HepG2 (cell line): ENCODE measurements around the gene MRPS11. TPM values are rescaled to one million over a fixed set of nuclear protein-coding genes. Genes with fewer than 3 reads are reported as not detected.

Experiments used
- ATAD3A ChIP-seq: sonication (generic); formaldehyde crosslinking; IDR thresholded peaks from 2 replicates; pipeline ENCODE4 v1.4.0; 2020; ENCODE audit warnings: missing genetic modification reagents
- NFIC ChIP-seq: IDR thresholded peaks from 2 replicates; pipeline ENCODE4 v1.6.1; 2012; ENCODE audit warnings: mild to moderate bottlenecking, low read length, inconsistent platforms
- TBX2 ChIP-seq: sonication (generic); formaldehyde crosslinking; IDR thresholded peaks from 2 replicates; pipeline ENCODE4 v1.5.0; 2020; ENCODE audit warnings: missing genetic modification reagents, mild to moderate bottlenecking, borderline replicate concordance
- ZNF160 ChIP-seq: sonication (generic); formaldehyde crosslinking; IDR thresholded peaks from 2 replicates; pipeline ENCODE4 v1.8.0; 2022; ENCODE audit warnings: mild to moderate bottlenecking, inconsistent platforms, missing genetic modification reagents
- ZNF251 ChIP-seq: sonication (generic); formaldehyde crosslinking; IDR thresholded peaks from 2 replicates; pipeline ENCODE4 v1.9.0; 2021; ENCODE audit warnings: mild to moderate bottlenecking, missing genetic modification reagents
- ZNF253 ChIP-seq: sonication (generic); formaldehyde crosslinking; IDR thresholded peaks from 2 replicates; pipeline ENCODE4 v1.8.0; 2022; ENCODE audit warnings: mild to moderate bottlenecking, missing genetic modification reagents, borderline replicate concordance
- ZNF432 ChIP-seq: sonication (generic); formaldehyde crosslinking; IDR thresholded peaks from 2 replicates; pipeline ENCODE4 v1.5.0; 2020; ENCODE audit warnings: missing genetic modification reagents, mild to moderate bottlenecking, borderline replicate concordance
- ZNF720 ChIP-seq: sonication (generic); formaldehyde crosslinking; IDR thresholded peaks from 2 replicates; pipeline ENCODE4 v1.4.0; 2020; ENCODE audit warnings: missing genetic modification reagents
- ZNF780A ChIP-seq: sonication (generic); formaldehyde crosslinking; IDR thresholded peaks from 2 replicates; pipeline ENCODE4 v1.8.0; 2022; ENCODE audit warnings: mild to moderate bottlenecking, missing genetic modification reagents, moderate library complexity
- polyA plus RNA-seq, 8 experiments: library from polyadenylated mRNA; depleted of rRNA in 3 of 8; stranded (reverse) in 7 of 8; unstranded in 1 of 8; fragments of >200 nt; fragmentation: Illumina TruSeq in 4 of 8; extraction: Trizol in 4 of 8; gene quantifications; 2 replicates each; pipeline versions ENCODE4 v1.2.1 to v1.2.3, GENCODE V29; 2011 to 2016; ENCODE audit warnings: low read depth in 4 of 8, missing spikeins in 1 of 8, mixed read lengths in 1 of 8; ENCODE audit not compliant: insufficient read depth in 1 of 8
- total RNA-seq, 5 experiments: library from RNA; depleted of rRNA; stranded (reverse); fragments of >200 nt; fragmentation: Illumina TruSeq; extraction: Trizol; gene quantifications; 2 replicates each; pipeline ENCODE4 v1.2.3, GENCODE V29; 2016; ENCODE audit warnings: low read depth in 1 of 5
- TF ChIP-seq, protein P1 (sequence below): sonication (generic); formaldehyde crosslinking; IDR thresholded peaks from 2 replicates; pipeline ENCODE4 v1.4.0; 2020; ENCODE audit warnings: missing genetic modification reagents; ENCODE audit errors: not compliant biosample characterization
- TF ChIP-seq, protein P2 (sequence below): sonication (generic); formaldehyde crosslinking; IDR thresholded peaks from 2 replicates; pipeline ENCODE4 v1.5.1; 2020; ENCODE audit warnings: mild to moderate bottlenecking, missing genetic modification reagents, borderline replicate concordance
- TF ChIP-seq, protein P3 (sequence below): IDR thresholded peaks from 2 replicates; pipeline ENCODE4 v1.6.1; 2016
- TF ChIP-seq, protein P4 (sequence below), 2 experiments: sonication (generic) in 1 of 2; formaldehyde crosslinking in 1 of 2; IDR thresholded peaks; 2 replicates each; pipeline versions ENCODE4 v1.4.0 to v1.6.1; 2016 to 2020; ENCODE audit warnings: borderline replicate concordance in 1 of 2, low read depth in 1 of 2, mild to moderate bottlenecking in 1 of 2, missing genetic modification reagents in 1 of 2
- TF ChIP-seq, protein P5 (sequence below): sonication (generic); formaldehyde crosslinking; IDR thresholded peaks from 2 replicates; pipeline ENCODE4 v1.5.1; 2020; ENCODE audit warnings: missing genetic modification reagents, mild to moderate bottlenecking, borderline replicate concordance

MRPS11 gene
- total and polyA plus RNA-seq, 2 of the 13 experiments (the other 11 are each of a cell fraction or from before 2014, with no cell fraction given), result 50.1 to 72.7 TPM

DNA sequence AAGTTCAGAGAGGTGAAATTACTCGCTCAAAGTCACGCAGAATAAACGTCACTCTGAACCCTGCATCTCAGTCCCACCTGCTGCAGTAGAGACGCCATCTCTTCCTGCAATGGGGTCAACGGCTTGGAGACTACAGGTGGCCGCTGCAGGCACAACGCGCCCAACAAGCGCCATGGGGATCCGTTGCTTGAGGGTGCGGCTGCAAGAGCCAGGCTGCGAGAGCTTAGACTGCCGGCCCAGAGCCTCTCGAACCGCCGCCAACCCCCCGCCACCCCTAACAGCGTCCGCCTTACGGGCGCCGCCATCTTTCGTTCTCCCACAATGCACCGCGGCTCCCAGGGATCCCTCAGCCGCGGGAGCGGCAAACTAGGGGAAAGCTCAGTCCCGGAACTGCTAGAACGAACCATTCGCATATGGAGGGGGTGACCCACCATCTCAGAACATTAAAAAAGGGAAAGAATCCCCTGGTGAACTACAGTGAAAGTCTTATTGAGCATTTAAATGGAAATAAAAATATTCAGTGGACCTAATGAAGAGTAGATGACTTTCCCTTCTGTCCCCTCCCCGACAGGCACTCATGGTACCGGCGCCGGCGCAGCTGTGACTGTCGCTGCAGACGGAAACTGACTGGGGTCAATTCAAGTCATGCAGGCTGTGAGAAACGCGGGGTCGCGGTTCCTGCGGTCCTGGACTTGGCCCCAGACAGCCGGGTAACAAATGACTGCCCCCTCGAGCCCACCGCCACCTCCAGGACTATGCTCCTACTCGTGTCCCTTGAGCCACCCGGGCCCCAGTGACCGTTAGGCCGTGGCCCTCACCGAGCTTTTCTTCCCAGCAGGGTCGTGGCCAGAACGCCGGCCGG lies at the start of gene MRPS11, which contains the start of gene MRPL46 (continued):
- TF ChIP-seq ATAD3A (CRISPR knock-in tag), result no peak
- peak; percentile 43; the same call in 1 of the 2 replicates for TF ChIP-seq TBX2 (CRISPR knock-in tag)
- peak; percentile 68; the same call in 1 of the 2 replicates for TF ChIP-seq NFIC
- TF ChIP-seq, protein P1, sequence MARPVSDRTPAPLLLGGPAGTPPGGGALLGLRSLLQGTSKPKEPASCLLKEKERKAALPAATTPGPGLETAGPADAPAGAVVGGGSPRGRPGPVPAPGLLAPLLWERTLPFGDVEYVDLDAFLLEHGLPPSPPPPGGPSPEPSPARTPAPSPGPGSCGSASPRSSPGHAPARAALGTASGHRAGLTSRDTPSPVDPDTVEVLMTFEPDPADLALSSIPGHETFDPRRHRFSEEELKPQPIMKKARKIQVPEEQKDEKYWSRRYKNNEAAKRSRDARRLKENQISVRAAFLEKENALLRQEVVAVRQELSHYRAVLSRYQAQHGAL, result no peak
- TF ChIP-seq, protein P2, sequence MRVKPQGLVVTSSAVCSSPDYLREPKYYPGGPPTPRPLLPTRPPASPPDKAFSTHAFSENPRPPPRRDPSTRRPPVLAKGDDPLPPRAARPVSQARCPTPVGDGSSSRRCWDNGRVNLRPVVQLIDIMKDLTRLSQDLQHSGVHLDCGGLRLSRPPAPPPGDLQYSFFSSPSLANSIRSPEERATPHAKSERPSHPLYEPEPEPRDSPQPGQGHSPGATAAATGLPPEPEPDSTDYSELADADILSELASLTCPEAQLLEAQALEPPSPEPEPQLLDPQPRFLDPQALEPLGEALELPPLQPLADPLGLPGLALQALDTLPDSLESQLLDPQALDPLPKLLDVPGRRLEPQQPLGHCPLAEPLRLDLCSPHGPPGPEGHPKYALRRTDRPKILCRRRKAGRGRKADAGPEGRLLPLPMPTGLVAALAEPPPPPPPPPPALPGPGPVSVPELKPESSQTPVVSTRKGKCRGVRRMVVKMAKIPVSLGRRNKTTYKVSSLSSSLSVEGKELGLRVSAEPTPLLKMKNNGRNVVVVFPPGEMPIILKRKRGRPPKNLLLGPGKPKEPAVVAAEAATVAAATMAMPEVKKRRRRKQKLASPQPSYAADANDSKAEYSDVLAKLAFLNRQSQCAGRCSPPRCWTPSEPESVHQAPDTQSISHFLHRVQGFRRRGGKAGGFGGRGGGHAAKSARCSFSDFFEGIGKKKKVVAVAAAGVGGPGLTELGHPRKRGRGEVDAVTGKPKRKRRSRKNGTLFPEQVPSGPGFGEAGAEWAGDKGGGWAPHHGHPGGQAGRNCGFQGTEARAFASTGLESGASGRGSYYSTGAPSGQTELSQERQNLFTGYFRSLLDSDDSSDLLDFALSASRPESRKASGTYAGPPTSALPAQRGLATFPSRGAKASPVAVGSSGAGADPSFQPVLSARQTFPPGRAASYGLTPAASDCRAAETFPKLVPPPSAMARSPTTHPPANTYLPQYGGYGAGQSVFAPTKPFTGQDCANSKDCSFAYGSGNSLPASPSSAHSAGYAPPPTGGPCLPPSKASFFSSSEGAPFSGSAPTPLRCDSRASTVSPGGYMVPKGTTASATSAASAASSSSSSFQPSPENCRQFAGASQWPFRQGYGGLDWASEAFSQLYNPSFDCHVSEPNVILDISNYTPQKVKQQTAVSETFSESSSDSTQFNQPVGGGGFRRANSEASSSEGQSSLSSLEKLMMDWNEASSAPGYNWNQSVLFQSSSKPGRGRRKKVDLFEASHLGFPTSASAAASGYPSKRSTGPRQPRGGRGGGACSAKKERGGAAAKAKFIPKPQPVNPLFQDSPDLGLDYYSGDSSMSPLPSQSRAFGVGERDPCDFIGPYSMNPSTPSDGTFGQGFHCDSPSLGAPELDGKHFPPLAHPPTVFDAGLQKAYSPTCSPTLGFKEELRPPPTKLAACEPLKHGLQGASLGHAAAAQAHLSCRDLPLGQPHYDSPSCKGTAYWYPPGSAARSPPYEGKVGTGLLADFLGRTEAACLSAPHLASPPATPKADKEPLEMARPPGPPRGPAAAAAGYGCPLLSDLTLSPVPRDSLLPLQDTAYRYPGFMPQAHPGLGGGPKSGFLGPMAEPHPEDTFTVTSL, result no peak
- no peak for TF ChIP-seq ZNF432 (CRISPR knock-in tag)
- no peak for TF ChIP-seq ZNF251 (CRISPR knock-in tag)
- TF ChIP-seq ZNF720 (CRISPR knock-in tag), result no peak
- TF ChIP-seq, protein P3, sequence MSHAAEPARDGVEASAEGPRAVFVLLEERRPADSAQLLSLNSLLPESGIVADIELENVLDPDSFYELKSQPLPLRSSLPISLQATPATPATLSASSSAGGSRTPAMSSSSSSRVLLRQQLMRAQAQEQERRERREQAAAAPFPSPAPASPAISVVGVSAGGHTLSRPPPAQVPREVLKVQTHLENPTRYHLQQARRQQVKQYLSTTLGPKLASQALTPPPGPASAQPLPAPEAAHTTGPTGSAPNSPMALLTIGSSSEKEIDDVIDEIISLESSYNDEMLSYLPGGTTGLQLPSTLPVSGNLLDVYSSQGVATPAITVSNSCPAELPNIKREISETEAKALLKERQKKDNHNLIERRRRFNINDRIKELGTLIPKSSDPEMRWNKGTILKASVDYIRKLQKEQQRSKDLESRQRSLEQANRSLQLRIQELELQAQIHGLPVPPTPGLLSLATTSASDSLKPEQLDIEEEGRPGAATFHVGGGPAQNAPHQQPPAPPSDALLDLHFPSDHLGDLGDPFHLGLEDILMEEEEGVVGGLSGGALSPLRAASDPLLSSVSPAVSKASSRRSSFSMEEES, result peak; percentile 10; the same call in 1 of the 2 replicates
- TF ChIP-seq ZNF780A (CRISPR knock-in tag), result no peak
- TF ChIP-seq, protein P4, sequence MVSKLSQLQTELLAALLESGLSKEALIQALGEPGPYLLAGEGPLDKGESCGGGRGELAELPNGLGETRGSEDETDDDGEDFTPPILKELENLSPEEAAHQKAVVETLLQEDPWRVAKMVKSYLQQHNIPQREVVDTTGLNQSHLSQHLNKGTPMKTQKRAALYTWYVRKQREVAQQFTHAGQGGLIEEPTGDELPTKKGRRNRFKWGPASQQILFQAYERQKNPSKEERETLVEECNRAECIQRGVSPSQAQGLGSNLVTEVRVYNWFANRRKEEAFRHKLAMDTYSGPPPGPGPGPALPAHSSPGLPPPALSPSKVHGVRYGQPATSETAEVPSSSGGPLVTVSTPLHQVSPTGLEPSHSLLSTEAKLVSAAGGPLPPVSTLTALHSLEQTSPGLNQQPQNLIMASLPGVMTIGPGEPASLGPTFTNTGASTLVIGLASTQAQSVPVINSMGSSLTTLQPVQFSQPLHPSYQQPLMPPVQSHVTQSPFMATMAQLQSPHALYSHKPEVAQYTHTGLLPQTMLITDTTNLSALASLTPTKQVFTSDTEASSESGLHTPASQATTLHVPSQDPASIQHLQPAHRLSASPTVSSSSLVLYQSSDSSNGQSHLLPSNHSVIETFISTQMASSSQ (IDR thresholded peaks at IDR 0.05; ENCODE audit: low read depth), result 0 out of 2 replicates have a peak, but pooled peaks have one; percentile 12
- TF ChIP-seq, protein P4 (CRISPR knock-in tag; IDR thresholded peaks at IDR 0.05; ENCODE audit: borderline replicate concordance), result peak; percentile 56; the same call in 1 of the 2 replicates
- TF ChIP-seq, protein P5, sequence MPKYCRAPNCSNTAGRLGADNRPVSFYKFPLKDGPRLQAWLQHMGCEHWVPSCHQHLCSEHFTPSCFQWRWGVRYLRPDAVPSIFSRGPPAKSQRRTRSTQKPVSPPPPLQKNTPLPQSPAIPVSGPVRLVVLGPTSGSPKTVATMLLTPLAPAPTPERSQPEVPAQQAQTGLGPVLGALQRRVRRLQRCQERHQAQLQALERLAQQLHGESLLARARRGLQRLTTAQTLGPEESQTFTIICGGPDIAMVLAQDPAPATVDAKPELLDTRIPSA, result no peak
- TF ChIP-seq ZNF160 (CRISPR knock-in tag), result peak; percentile 38; the same call in 1 of the 2 replicates
- no peak for TF ChIP-seq ZNF253
